Panc1 (cell line): ENCODE measurements around the gene PCBD1. TPM values are rescaled to one million over a fixed set of nuclear protein-coding genes. Genes with fewer than 3 reads are reported as not detected.

Experiments used
- ATAC-seq: fragments of 200-7000 bp; cut with Tn5 transposase; 2 replicates; pipeline ENCODE4 v1.9.1; 2020; ENCODE audit warnings: mild to moderate bottlenecking, moderate library complexity
- BruUV-seq: library from RNA; stranded (reverse); fragments of 400-500 nt; replicated peaks from 2 replicates; lab custom pipeline; 2021; lab: Mats Ljungman, UMichigan
- CTCF ChIA-PET: fragments of 300-600 bp; sonication (Branson Sonifier 250); formaldehyde crosslinking; loops from one replicate; lab custom pipeline; 2022; ENCODE audit warnings: antibody characterized with exemption; lab: Charles Lee
- POLR2A ChIA-PET: fragments of 300-600 bp; sonication (Branson Sonifier 250); formaldehyde crosslinking; loops from one replicate; lab custom pipeline; 2022; ENCODE audit warnings: antibody characterized with exemption; lab: Charles Lee
- DNase-seq: peaks from one replicate; pipeline ENCODE4 v3.0.0-alpha.2; 2010; ENCODE audit warnings: low read depth, low spot score
- H3K27ac ChIP-seq: 2 replicates; pipeline ENCODE4 v1.5.1; 2011; ENCODE audit warnings: mild to moderate bottlenecking, low read length, inconsistent platforms
- H3K27me3 ChIP-seq: fragments of 200-500 bp; sonication (Bioruptor generic); 2 replicates; pipeline ENCODE4 v1.6.0; 2014; ENCODE audit warnings: low read length, inconsistent platforms; ENCODE audit not compliant: control insufficient read depth, insufficient read depth
- H3K36me3 ChIP-seq: fragments of 200-500 bp; sonication (Bioruptor generic); 2 replicates; pipeline ENCODE4 v1.5.1; 2014; ENCODE audit warnings: inconsistent platforms, mild to moderate bottlenecking, low read length, moderate library complexity; ENCODE audit not compliant: control insufficient read depth, insufficient read depth
- H3K4me1 ChIP-seq: 2 replicates; pipeline ENCODE4 v1.5.1; 2011; ENCODE audit warnings: inconsistent platforms, mild to moderate bottlenecking, low read length, moderate library complexity; ENCODE audit not compliant: control insufficient read depth, insufficient read depth
- H3K4me3 ChIP-seq, 2 experiments: 2 replicates each; pipeline ENCODE4 v1.5.1; 2011 to 2012; ENCODE audit warnings: low read depth in 2 of 2, low read length in 2 of 2, mild to moderate bottlenecking in 2 of 2, inconsistent platforms in 1 of 2, moderate library complexity in 1 of 2
- H3K9me3 ChIP-seq: fragments of 200-500 bp; sonication (Bioruptor generic); 2 replicates; pipeline ENCODE4 v1.5.1; 2014; ENCODE audit warnings: low read depth, mild to moderate bottlenecking, inconsistent platforms, low read length, moderate library complexity; ENCODE audit not compliant: control insufficient read depth, insufficient read depth
- CTCF ChIP-seq: fragments of 450-650 bp; IDR thresholded peaks from 2 replicates; pipeline ENCODE4 v1.5.1; 2017; ENCODE audit warnings: mild to moderate bottlenecking
- POLR2AphosphoS5 ChIP-seq: IDR thresholded peaks from 2 replicates; pipeline ENCODE4 v1.6.1; 2012; ENCODE audit warnings: mild to moderate bottlenecking, low read depth, low read length, moderate library complexity
- REST ChIP-seq, 2 experiments: IDR thresholded peaks; 2 replicates each; pipeline ENCODE4 v1.6.1; 2011 to 2012; ENCODE audit warnings: low read depth in 2 of 2, control low read depth in 1 of 2, low read length in 1 of 2, mild to moderate bottlenecking in 1 of 2, moderate library complexity in 1 of 2; ENCODE audit not compliant: insufficient read depth in 1 of 2
- SIN3A ChIP-seq: IDR thresholded peaks from 2 replicates; pipeline ENCODE4 v1.6.1; 2012; ENCODE audit warnings: low read depth, mild to moderate bottlenecking, low read length, moderate library complexity, borderline replicate concordance; ENCODE audit not compliant: insufficient read depth
- TCF7L2 ChIP-seq: IDR thresholded peaks from 2 replicates; pipeline ENCODE4 v1.6.1; 2011; ENCODE audit warnings: mild to moderate bottlenecking, low read depth, low read length, inconsistent platforms
- in situ Hi-C: cut with HindIII; loops from 2 replicates; pipeline ENCODE4 v1.10.0; 2016; ENCODE audit warnings: low sequenced_read_pairs, low pct_unique_long_range_greater_than_20kb
- intact Hi-C: fragments of 100-400 bp; cut with micrococcal nuclease; formaldehyde crosslinking; loops from one replicate; pipeline ENCODE4 v1.10.0; 2022; ENCODE audit not compliant: unreplicated experiment
- total RNA-seq: library from RNA; stranded (reverse); gene quantifications from one replicate; pipeline ENCODE4 v1.2.1, GENCODE V29; 2021; ENCODE audit not compliant: unreplicated experiment

Gene PCBD1
- total RNA-seq, 1 experiment from 2014 or later, result 122 TPM

GRCh38 chr10:70934701-70935100, 46.3 kb upstream of the PCBD1 start:
- POLR2A ChIA-PET, result no interaction called here
- BruUV-seq, result no TSS peak

GRCh38 chr10:70932392-70933196, 44.2 kb upstream of the PCBD1 start:
- ChIA-PET POLR2A (no interaction called here), CTCF (interaction anchor here (1.5 kb wide), 1 partner anchor 20 kb away, joined by 4 read pairs; no protein-coding TSS in a partner anchor)
- intact Hi-C loops (no loop called here), in situ Hi-C loops (no loop called here)
- TF ChIP-seq REST (IDR thresholded peaks at IDR 0.05; ENCODE audit: insufficient read depth in 1 of 2, low read depth in 2 of 2, low read length in 1 of 2), result no peak
- TF ChIP-seq CTCF, result no peak
- TF ChIP-seq TCF7L2, result peak; percentile 77
- no peak for TF ChIP-seq POLR2AphosphoS5
- Histone ChIP-seq H3K4me3 (no peak overlapping the region), H3K36me3 (no peaks in the 10 kb centered on the region), H3K27ac (no peak overlapping the region), H3K27me3 (peaks cover 2% of the 10 kb centered on the region; the same call in 1 of the 2 replicates), H3K4me1 (no peaks in the 10 kb centered on the region), H3K9me3 (no peaks in the 10 kb centered on the region)
- ATAC-seq (no peak), DNase-seq (no peak)
- no TSS peak for BruUV-seq

More at GRCh38 chr10:70934701-70935100, 46.3 kb upstream of the PCBD1 start:
- CTCF ChIA-PET, result no interaction called here
- no peaks in the 10 kb centered on the region for H3K36me3 ChIP-seq
- no peak for TF ChIP-seq TCF7L2
- no peak for TF ChIP-seq SIN3A
- TF ChIP-seq REST (IDR thresholded peaks at IDR 0.05; ENCODE audit: insufficient read depth in 1 of 2, low read depth in 2 of 2, low read length in 1 of 2), result no peak
- no peak for TF ChIP-seq POLR2AphosphoS5
- no peak for TF ChIP-seq CTCF
- no peaks in the 10 kb centered on the region for H3K9me3 ChIP-seq
- no peaks in the 10 kb centered on the region; the same call in 1 of the 2 replicates for H3K4me1 ChIP-seq
- in situ Hi-C loops (no loop called here), intact Hi-C loops (no loop called here)
- H3K27ac ChIP-seq, result no peak overlapping the region
- no peak overlapping the region for H3K4me3 ChIP-seq
- no peak for DNase-seq
- peaks cover 2% of the 10 kb centered on the region; the same call in 1 of the 2 replicates for H3K27me3 ChIP-seq
- ATAC-seq, result no peak
